HCT116 (cell line): ENCODE results near the gene OR6N2.

Source experiments
- CTCF ChIP-seq, 3 experiments: fragments of 200-600 bp in 1 of 3; sonication (generic) in 1 of 3; IDR thresholded peaks in 2 of 3; conservative IDR thresholded peaks in 1 of 3; 2 replicates each; pipeline ENCODE4 v1.5.1; 2012 to 2017; ENCODE audit warnings: low read depth in 2 of 3, low read length in 2 of 3, antibody characterized with exemption in 1 of 3, borderline replicate concordance in 1 of 3, control low read depth in 1 of 3, mild to moderate bottlenecking in 1 of 3, mixed read lengths in 1 of 3, mixed run types in 1 of 3, moderate library complexity in 1 of 3; ENCODE audit not compliant: insufficient read depth in 1 of 3
- EGR1 ChIP-seq: IDR thresholded peaks from 2 replicates; pipeline ENCODE4 v1.6.1; 2012; ENCODE audit warnings: low read depth
- POLR2AphosphoS5 ChIP-seq: IDR thresholded peaks from 2 replicates; pipeline ENCODE4 v1.6.1; 2011; ENCODE audit warnings: mild to moderate bottlenecking, low read depth, low read length, moderate library complexity
- RAD21 ChIP-seq: IDR thresholded peaks from 2 replicates; pipeline ENCODE4 v1.6.1; 2012; ENCODE audit warnings: low read depth, mild to moderate bottlenecking
- REST ChIP-seq: IDR thresholded peaks from 2 replicates; pipeline ENCODE4 v1.6.1; 2012; ENCODE audit warnings: low read depth
- SIN3A ChIP-seq: IDR thresholded peaks from 2 replicates; pipeline ENCODE4 v1.6.1; 2012; ENCODE audit warnings: low read depth

- TF ChIP-seq REST (no peak), EGR1 (no peak), SIN3A (no peak), POLR2AphosphoS5 (no peak), RAD21 (no peak), CTCF (IDR thresholded peaks at IDR 0.05 in 2 of 3, conservative IDR thresholded peaks at IDR 0.05 in 1 of 3; ENCODE audit: borderline replicate concordance in 1 of 3, insufficient read depth in 1 of 3, low read depth in 2 of 3, low read length in 2 of 3) (no peak)
Observed at GRCh38 chr1:158818975-158819431, 38.0 kb upstream of the OR6N2 start.
